ENCODE measurements around the gene DPP10.
"Not testable (repeated sequence)": the region's sequence is repeated elsewhere in the genome, so short reads cannot be mapped to it uniquely, and the experiment has no call there.

Gene DPP10

DNA sequence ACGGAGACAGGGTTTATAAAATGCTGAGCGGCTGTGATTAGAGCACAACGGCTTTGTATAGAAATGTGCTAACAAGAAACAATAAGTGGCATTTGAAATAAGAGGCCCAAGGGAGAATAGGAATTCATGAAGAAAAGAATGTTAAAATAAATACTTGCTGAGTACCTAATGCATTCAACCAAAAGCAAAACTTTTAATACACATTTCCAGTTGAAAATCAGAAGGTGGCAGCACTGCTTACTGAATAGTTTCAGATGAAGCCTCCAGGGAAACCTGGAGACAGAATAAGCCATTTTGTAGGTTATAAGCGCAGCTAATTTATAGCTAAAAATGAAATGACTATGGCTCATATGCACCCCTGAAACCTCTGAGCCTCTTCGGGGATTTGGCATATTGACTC lies 286.6 kb downstream of the DPP10 start:
- DNase-seq = no peak

DNA sequence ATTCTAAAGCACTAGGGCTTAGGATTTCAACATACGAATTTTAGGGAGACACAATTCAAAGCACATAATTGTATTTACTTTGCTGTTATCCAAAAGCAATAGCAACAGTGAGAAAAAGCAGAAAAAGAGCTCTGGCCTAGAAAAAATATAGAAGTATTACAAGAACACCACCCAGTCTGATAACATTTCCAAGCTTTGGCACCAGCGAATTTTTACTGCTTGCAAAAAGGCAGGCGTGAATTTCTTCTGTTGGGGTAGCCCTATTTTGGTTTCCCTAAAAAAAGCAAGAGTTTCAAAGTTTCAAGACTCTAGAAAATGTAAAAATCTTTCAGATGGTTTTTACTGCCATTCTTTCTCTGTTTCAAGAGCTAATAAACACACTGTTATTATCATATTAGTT lies 292.7 kb downstream of the DPP10 start:
- DNase-seq = no peak

DNA sequence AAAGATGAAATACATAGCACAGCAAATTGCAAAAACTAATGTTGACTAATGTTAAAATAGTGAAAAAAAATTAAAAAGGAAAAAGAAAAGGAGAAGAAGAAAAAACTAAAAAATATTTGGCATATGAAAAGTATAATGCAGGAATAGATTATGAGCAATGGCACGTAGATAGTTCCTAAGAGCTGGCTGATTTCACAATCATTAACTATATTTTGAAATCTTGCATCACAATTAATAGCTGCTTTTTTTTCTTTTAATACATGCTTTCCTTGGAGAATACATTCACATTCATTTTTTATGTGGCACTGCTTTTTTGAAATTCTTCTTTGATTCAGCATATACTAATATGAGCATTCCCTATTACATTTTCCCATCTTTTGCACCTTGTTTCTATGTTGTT lies 299.8 kb downstream of the DPP10 start:
- no peak for DNase-seq

DNA sequence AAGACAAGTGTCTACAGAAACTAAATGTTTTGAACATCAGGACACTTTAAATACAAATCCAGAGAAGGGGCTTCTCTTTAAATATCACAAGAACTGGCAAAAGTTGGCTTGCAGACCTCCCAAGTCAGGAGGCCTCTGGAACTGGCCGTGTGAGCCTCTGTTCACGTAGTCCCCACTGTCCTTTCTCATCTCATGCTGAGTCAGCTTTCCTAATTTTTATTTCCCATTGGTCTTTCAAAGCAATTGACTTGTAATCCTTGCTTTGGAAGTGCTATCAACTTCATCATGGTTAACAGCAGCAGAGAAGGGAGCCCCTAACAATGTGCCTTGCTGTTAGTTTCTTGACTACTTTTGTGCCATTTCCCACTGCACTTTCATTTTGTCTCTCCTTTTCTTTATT lies 303.3 kb downstream of the DPP10 start:
- no peak for DNase-seq

DNA sequence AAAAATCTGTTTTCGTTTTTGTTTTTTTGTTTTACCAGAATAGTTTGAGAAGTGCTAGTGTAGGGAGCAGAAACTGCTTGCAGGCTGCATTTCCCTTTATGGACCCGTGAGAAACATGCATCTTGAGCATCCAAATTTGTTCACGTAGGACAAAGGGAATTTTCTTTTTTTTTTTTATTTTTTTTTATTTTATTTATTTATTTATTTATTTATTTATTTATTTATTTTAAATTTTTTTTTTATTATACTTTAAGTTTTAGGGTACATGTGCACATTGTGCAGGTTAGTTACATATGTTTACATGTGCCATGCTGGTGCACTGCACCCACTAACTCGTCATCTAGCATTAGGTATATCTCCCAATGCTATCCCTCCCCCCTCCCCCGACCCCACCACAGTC lies 305.7 kb downstream of the DPP10 start:
- not testable (repeated sequence) for DNase-seq

DNA sequence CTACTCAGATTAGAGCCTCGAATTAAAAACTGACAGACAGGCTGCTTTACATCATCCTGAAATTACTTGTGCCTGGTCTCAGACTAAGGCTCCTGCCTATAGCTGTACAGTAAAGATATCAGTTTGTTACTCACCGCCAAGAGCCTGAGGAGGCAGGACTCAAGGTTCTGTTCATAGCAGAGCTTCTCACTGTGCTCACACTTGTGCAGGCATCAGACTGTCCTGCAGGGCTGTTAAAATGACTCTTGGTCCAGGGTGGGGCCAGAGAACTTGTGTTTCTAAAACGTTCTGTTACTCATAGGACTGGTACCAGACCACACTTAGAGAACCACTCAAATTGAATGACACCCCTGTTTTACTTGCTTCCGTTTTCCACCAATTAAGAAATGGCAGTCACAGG lies 310.0 kb downstream of the DPP10 start:
- DNase-seq = no peak

DNA sequence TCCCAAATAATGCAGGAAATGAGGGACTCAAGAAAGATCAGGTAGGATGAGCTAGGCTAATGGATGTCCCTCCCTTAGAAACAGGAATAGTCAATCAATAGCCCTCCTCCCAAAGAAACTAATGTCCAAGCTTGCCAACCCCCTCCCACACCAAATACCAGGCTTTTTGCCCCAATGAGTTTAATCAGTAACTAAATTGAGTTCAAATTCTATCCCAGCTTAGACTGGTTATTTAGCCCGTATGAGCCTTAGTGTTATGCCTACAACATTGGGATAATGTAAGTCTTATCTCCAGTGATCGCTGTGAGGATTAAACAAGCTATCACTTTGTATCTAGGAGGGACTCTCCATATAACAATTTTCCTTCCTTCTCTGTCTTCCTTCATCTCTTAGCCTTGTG lies 310.7 kb downstream of the DPP10 start:
- DNase-seq = no peak

DNA sequence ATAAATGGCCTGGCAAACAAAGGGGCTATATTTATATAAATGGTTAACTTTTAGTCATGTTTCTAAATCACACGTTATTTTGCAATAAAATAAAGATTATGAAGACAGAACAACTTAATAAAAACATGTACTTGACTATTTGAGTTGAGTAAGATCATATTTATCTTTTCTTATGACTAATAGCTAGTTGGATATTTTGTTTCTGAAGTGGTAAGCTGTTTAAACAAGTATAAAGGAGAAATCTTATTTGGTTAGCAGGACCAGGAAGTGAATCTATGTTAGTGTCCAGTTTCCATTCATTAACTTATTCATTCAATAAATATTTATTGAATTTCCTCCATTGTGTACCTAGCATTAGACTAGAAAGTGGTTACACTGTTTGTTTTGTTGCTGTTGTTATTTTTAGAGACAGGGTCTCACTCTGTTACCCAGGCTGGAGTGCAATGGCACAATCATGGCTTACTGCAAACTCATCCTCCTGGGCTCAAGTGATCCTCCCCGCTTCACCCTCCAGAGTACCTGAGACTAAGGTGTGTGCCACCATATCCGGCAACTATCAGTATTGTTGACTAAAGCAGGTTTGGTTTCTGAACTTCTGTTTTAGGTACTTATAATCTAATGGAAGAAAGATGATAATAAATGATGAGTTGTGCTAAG lies 312.6 kb downstream of the DPP10 start:
- DNase-seq = no peak

DNA sequence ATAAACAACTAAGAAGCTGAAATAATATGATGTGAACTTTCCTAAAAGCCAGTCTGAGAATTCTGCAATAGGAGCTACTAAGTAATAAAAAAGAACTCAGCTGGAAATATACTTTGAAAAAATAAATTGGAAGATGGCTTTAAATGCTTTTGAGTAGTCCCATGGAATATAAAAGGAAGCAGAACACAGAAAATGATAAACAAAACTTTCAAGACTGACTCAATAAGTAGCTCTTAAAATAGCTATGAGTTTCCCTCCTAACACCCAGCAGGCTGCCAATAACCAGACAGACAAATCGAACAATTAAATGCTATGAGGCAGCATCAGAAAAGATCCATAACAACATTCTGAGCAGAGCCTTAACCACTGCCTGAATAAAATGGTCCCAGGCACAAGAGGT lies 319.9 kb downstream of the DPP10 start:
- no peak for DNase-seq

DNA sequence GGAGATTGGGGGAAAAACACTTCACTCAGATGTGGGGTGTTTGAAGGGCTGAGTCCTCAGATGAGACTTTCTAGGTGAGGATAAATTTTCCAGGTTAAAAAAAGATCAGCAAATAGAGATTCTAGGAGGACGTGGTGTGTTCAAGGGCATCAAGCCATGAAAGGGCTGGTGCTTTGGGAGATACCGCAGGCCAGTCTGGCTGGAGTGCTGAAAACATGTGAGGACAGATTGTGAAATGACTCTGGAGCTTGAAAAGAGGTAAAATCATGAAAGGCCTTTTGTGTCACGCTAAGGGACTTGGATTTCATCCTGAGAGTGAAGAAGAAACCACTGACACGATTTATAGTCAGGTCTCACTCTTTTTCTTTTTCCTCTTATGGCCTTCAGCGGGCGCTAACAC lies 320.5 kb downstream of the DPP10 start:
- DNase-seq = no peak

DNA sequence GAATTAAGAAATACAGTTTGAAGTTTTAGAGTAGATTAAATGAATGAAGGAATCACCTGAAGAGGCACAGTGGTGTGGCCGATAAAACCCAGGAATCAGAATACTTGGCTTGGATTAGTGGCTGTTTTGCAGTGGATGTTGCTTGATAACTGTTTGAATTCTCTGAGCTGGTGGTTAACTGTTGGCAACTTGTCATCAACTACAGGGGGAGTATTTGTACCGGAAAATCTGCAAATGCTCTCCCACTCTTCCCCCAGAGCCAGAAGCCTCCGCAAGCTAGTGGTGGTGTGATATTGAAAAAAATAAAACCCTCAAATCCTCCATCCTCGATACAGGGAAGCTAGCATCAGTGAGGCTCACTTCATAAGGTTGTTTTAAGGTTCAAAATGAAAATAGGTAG lies 326.7 kb downstream of the DPP10 start:
- DNase-seq = no peak

DNA sequence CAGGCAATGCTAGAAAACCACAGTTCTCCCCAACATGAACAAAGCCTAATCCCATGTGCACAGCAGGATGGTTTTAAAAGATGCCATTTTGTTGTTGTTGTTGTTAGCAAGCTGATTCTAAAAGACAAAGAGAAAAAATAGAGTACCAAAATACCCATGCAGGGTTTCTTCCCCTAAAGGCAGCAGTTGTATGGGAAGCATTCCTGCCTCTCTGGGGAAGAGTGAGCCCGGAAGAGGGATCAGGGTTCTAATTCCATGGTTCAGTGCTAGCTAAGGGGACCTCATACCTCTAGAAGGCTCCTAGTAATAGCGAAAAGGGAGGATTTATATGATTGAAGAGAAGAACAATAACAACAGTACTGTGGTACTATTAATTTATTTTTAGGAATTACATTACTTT lies 327.6 kb downstream of the DPP10 start:
- no peak for DNase-seq

DNA sequence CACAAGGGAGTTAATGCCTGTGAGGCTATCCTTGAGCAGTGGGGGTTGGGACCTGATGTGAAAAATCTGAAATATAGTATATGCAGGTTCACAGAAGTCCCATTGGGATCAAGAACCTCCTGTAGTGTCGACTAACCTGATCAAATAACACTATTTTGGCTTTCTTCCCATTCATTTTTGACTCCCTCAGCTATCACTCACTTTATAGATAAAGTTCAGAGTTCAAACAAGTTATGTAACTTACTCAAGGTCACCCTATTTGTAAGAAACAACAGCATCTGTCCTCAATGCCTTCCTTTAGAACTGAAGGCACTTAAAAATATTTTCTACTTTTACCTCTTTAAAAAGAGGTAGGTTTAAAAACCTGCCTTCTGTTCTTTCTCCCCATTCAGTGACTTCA lies 341.6 kb downstream of the DPP10 start:
- DNase-seq = no peak

DNA sequence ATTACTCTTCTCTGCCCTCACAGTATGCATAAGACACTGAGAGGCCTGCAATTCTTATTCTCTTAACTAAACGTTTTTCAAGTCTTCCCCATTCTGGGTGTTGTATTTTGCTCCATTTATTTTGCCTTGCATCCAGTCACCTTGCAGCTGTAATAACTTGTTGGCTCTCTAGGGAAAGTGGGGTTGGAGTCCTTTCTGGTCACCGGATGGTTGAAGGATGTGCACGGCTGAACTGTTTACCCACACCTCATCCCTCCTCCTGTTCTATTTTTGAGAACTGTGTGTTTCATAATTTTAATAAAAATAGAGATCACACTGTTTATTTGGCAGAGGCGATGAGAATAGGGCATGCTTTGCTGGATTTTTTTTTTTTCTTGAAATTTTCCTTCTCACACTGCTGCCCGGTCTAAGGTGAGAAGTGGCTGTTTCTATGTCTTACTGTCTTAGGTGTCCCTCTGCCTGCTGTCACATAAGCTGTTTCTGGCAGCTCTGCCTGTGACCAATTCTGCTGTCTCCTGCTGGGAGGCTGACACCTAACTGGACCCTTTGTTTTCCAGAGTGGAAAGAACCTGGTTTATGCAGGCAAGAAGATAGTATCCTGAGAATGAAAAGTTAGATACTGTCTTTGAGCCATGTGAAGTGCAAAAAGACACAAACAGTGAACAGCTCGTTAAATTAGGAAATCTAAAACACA lies 342.6 kb downstream of the DPP10 start:
- no peak for DNase-seq

DNA sequence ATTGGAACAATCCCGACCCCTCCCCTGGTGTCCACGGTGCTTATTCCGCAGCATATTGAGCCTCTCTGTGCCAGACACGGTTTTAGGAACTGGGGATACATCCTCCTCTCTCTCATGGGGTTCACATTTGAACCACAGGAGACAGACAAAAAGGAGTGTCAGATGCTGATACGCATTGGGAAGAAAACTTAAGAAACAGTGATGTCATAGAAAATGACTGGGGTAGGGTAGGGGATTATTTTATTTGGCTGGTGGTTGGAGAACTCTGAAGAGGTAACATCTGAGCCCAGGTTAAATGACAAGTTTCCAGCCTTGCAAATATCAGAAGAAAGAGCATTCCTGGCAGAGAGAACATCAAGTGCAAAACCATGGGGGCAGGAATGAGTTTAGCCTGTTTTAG lies 344.5 kb downstream of the DPP10 start:
- DNase-seq = no peak

DNA sequence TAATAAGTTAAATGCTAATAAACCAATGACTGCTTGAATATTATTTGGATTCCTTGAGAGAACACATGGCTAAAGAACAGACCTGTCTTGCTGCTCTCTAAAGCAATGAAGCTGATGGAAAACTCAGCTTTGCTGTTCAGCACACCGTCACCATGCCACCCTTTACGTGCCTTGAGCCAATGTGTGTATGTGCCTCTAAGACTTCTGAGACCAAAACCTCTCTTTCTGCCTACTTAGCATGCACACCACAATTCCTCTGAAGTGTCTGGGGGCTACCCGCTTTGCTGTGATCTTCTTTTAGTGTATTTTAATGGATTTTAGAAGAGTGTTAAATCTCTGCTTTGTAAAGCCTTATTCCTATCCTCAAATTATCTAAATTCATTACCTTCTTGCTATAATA lies 345.0 kb downstream of the DPP10 start:
- no peak for DNase-seq

DNA sequence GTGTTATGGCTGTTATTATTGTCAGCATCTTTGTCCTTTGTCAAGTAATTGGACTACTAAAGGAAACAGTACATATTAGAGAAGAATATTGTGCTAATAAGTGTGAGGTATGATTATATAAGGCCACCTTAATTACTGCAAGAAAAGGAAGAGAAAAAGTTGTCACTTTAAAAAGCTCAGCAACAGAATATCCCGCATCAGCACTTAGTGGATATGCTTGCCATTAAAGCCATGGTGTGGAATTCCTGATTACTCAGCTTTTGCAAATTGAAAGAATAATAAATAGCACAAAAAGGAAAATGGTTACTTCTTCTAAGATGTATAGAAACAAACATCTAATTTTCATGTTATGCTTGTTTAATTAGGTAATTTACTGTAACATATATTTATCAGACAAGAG lies 347.5 kb downstream of the DPP10 start:
- no peak for DNase-seq

DNA sequence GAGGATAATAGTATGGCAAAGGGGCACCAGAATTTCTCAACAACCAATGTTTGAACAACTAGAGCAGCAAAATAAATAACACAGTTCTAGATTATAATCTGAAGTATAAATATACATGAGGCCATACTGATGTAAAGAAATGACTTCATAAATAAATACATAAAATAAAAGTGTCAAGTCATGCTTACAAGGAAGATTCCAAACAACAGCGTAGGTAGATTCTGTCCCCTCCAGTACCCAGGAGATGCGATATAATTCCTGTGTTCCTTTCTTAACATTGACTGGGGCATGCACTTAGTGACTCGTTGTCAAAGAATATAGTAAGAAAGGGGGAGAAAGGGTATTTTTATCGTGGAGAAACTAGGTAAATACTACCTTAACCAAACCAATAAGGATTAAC lies 355.1 kb downstream of the DPP10 start:
- no peak for DNase-seq

DNA sequence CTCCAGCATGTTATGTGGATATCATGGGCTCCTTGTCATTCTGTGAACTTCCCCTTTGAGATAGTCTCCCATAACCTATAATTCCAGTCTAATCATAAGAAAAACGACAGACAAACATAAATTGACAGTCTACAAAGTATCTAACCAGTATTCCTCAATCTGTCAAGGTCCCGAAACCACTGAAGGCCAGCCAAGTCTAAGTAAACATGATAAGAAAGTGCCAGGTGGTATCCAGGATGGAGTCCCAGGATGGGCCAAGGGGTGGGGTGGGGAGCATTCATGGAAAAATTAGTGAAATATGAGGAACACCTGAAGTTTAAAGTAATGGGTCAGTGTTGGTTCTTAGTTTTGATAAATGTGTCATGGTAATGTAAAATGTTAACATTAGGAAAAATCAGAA lies 355.5 kb downstream of the DPP10 start:
- no peak for DNase-seq

DNA sequence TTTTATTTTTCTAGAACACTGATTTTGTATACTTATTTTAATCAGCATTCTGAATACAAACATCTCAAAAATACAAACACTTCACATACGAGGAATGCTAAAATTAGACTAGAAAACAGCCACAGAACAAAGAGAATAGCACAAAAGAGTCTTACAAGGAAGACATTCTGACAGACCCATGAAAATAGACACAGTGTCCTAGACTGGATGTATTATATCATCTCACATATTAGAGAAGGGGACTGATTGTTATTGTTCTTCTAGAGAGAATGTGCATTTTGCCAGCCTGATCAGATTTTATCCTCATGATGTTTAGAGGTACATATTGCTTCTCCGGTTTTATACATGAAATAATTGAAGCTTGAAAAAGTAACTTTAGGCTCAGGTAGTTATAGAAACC lies 357.9 kb downstream of the DPP10 start:
- no peak for DNase-seq

DNA sequence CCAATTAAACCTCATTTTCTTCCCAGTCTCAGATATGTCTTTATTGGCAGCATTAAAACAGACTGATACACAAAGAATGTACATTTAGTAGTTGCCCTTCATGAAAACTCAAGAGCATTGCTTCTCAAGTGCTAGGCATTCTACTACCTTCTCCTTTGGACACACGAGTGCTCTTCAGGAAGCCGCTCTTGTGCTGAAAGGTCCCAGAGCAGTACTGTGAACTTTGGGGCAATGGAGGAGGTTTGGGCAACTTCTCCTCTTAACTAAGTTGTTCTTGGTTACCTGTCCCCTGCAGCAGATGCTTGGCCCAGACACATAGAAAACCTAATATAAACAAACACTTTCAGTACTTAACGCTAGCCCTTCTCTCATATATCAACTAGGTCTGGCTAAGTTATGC lies 362.8 kb downstream of the DPP10 start:
- DNase-seq = no peak

DNA sequence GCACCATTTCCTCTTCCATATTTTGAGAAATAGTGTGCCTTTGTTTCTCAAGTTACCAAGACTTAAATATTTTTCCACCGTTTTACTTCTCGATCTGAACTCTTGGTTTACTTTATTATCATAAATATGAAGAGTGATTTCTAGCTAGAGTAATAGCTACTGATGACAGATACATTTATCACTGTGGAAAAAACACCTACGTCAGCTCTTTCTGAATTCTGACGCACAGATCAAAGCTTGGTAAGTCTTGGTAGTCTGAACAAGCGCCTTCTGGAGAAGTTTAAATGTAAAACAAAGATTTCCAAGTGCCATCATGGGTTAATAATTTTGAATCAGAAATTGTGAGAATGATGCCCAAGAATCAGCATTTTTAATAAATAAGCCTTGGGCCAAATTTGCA lies 367.7 kb downstream of the DPP10 start:
- DNase-seq = no peak

DNA sequence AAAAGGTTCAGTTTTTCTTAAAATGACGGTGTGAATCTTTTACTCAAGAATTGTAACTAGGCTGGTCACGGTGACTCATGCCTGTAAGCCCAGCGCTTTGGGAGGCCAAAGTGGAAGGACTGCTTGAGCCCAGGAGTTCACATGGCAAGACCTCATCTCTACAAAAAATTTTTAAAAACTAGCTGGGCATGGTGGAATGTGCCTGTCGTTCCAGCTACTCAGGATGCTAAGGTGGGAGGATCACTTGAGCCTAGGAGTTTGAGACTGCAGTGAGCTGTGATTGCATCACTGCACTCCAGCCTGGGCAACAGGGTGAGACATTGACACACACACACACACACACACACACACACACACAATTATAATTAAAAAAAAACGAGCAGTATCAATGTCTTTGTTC lies 369.8 kb downstream of the DPP10 start:
- no peak for DNase-seq

DNA sequence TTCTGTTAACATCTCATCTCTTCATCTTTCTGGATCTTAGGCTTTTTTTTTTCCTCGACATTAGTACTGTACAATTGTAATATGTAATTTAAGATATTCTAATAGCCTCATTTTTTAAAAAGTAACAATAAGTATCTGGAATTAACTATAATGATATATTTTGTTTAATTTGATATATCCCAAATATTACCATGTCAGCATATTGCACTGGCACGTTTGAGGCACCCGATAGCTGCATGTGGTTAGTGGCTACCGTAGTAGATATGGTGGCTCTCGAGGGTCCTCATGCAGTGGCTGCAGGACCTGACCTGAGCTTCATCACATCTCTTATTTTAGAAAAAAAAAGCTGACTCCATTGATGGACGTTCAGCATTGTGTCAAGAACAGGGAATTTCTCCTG lies 371.9 kb downstream of the DPP10 start:
- no peak for DNase-seq

DNA sequence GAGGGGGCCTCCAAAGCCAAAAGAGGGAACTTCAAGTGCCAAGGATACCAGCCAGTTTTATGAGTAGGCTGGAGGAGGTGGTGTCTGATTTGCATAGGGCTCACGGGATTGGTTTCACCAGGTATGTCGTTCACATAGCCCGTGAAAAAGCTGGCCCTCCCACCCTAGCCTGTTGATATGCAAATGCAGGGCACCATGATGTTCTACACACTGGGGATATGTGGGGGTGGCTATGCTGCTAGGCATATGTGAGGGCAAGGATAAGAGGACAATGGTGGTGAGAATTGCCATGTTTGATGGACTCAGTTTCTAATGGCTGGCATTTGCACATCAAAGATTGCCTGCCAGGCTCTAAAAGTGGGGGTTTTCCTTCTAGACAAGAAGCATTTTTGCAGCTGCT lies 378.6 kb downstream of the DPP10 start:
- no peak for DNase-seq
